Amniotic stem cell (primary cell): Measurements from ENCODE around the gene ITPK1.

Experiments
- DNase-seq: peaks from one replicate; lab custom pipeline; 2025; lab: John Stamatoyannopoulos, UW

The ITPK1 gene

GRCh38 chr14:93027810-93028723 is 87.7 kb downstream of the ITPK1 start:
- DNase-seq, result no peak

GRCh38 chr14:93026339-93026738 is 89.4 kb downstream of the ITPK1 start:
- no peak for DNase-seq

GRCh38 chr14:93025055-93025454 is 90.7 kb downstream of the ITPK1 start:
- DNase-seq, result no peak

- no peak for DNase-seq
Measured at GRCh38 chr14:93024493-93024892, 91.2 kb downstream of the ITPK1 start.

- DNase-seq, result no peak
Measured at GRCh38 chr14:93023802-93024434, 91.8 kb downstream of the ITPK1 start.

GRCh38 chr14:93023039-93023438 is 92.7 kb downstream of the ITPK1 start:
- no peak for DNase-seq

GRCh38 chr14:93019970-93020369 is 95.8 kb downstream of the ITPK1 start:
- DNase-seq, result no peak

GRCh38 chr14:93019367-93019843 is 96.3 kb downstream of the ITPK1 start:
- no peak for DNase-seq

GRCh38 chr14:93018366-93018765 is 97.4 kb downstream of the ITPK1 start:
- no peak for DNase-seq

GRCh38 chr14:93017898-93018297 is 97.8 kb downstream of the ITPK1 start:
- DNase-seq, result no peak

GRCh38 chr14:93017301-93017797 is 98.4 kb downstream of the ITPK1 start:
- DNase-seq, result no peak

GRCh38 chr14:93016275-93016845 is 99.4 kb downstream of the ITPK1 start:
- DNase-seq, result no peak

GRCh38 chr14:93015505-93015904 is 100.2 kb downstream of the ITPK1 start:
- DNase-seq, result no peak

- DNase-seq, result no peak
Measured at GRCh38 chr14:93015064-93015463, 100.7 kb downstream of the ITPK1 start.

GRCh38 chr14:93014058-93015023 is 101.4 kb downstream of the ITPK1 start:
- DNase-seq, result no peak

GRCh38 chr14:93012951-93013719 is 102.6 kb downstream of the ITPK1 start:
- peak; percentile 25 for DNase-seq

- DNase-seq, result no peak
Measured at GRCh38 chr14:93012506-93012905, 103.2 kb downstream of the ITPK1 start.

- DNase-seq, result no peak
Measured at GRCh38 chr14:93011650-93012325, 103.9 kb downstream of the ITPK1 start.

- no peak for DNase-seq
Measured at GRCh38 chr14:93011141-93011529, 104.6 kb downstream of the ITPK1 start.

GRCh38 chr14:93010522-93011140 is 105.1 kb downstream of the ITPK1 start:
- DNase-seq, result no peak
